ENCODE results near the gene IFRD2. TPM values are rescaled to one million over a fixed set of nuclear protein-coding genes. Genes with fewer than 3 reads are reported as not detected.
"Not testable (repeated sequence)": the region's sequence is repeated elsewhere in the genome, so short reads cannot be mapped to it uniquely, and the experiment has no call there.

The IFRD2 gene
- total RNA-seq, 1 donor from 2014 or later, result 49.0 TPM

- Mint-ChIP-seq H3K27ac (peak overlapping the region; percentile 69), H3K4me3 (ENCODE audit: low read depth) (no peak overlapping the region), H3K4me1 (ENCODE audit: low read depth) (peaks cover 28% of the 10 kb centered on the region), H3K27me3 (no peaks in the 10 kb centered on the region), H3K9me3 (ENCODE audit: low read depth) (no peaks in the 10 kb centered on the region), H3K36me3 (ENCODE audit: insufficient read depth) (peaks cover 31% of the 10 kb centered on the region)
- DNase-seq (ENCODE audit: low spot score, unreplicated experiment), result no peak
- no peak for TF ChIP-seq CTCF (IDR thresholded peaks at IDR 0.05; ENCODE audit: unreplicated experiment)
These were observed 24.5 kb upstream of the IFRD2 start for GRCh38 chr3:50316657-50317242.

GRCh38 chr3:50314816-50315215 lies 22.6 kb upstream of the IFRD2 start:
- Mint-ChIP-seq H3K36me3 (ENCODE audit: insufficient read depth) (peaks cover 35% of the 10 kb centered on the region), H3K27ac (no peak overlapping the region), H3K4me1 (ENCODE audit: low read depth) (peaks cover 22% of the 10 kb centered on the region), H3K27me3 (no peaks in the 10 kb centered on the region), H3K9me3 (ENCODE audit: low read depth) (peaks cover 2% of the 10 kb centered on the region), H3K4me3 (ENCODE audit: low read depth) (no peak overlapping the region)
- no peak for DNase-seq (ENCODE audit: low spot score, unreplicated experiment)
- no peak for TF ChIP-seq CTCF (IDR thresholded peaks at IDR 0.05; ENCODE audit: unreplicated experiment)

- no peak for TF ChIP-seq CTCF (IDR thresholded peaks at IDR 0.05; ENCODE audit: unreplicated experiment)
- peaks cover 17% of the 10 kb centered on the region for H3K4me1 Mint-ChIP-seq (ENCODE audit: low read depth)
- peaks cover 4% of the 10 kb centered on the region for H3K9me3 Mint-ChIP-seq (ENCODE audit: low read depth)
- no peaks in the 10 kb centered on the region for H3K27me3 Mint-ChIP-seq
- peak overlapping the region; percentile 12 for H3K27ac Mint-ChIP-seq
- peaks cover 39% of the 10 kb centered on the region for H3K36me3 Mint-ChIP-seq (ENCODE audit: insufficient read depth)
- H3K4me3 Mint-ChIP-seq (ENCODE audit: low read depth), result no peak overlapping the region
- no peak for DNase-seq (ENCODE audit: low spot score, unreplicated experiment)
These were observed 22.1 kb upstream of the IFRD2 start for GRCh38 chr3:50314342-50314741.

GRCh38 chr3:50312041-50312440 lies 19.8 kb upstream of the IFRD2 start:
- H3K36me3 Mint-ChIP-seq (ENCODE audit: insufficient read depth), result peaks cover 38% of the 10 kb centered on the region
- not testable (repeated sequence) for H3K4me3 Mint-ChIP-seq (ENCODE audit: low read depth); H3K4me1 Mint-ChIP-seq (ENCODE audit: low read depth); H3K27ac Mint-ChIP-seq; H3K27me3 Mint-ChIP-seq; DNase-seq (ENCODE audit: low spot score, unreplicated experiment); H3K9me3 Mint-ChIP-seq (ENCODE audit: low read depth)

GRCh38 chr3:50304601-50305000 lies 12.4 kb upstream of the IFRD2 start:
- Mint-ChIP-seq H3K9me3 (ENCODE audit: low read depth) (no peaks in the 10 kb centered on the region), H3K27me3 (no peaks in the 10 kb centered on the region), H3K36me3 (ENCODE audit: insufficient read depth) (peaks cover 11% of the 10 kb centered on the region), H3K4me3 (ENCODE audit: low read depth) (no peak overlapping the region), H3K27ac (peak overlapping the region; percentile 49), H3K4me1 (ENCODE audit: low read depth) (peaks cover 14% of the 10 kb centered on the region)
- TF ChIP-seq CTCF (IDR thresholded peaks at IDR 0.05; ENCODE audit: unreplicated experiment), result no peak
- no peak for DNase-seq (ENCODE audit: low spot score, unreplicated experiment)

All from progenitor cell of endocrine pancreas (in vitro differentiated cells).